Breast epithelium (tissue), 3 donors: ENCODE measurements around the gene SPATA19.

Experiments used
- POLR2A ChIP-seq: fragments of 450-650 bp; IDR thresholded peaks from one replicate; pipeline ENCODE4 v1.6.1; 2016; ENCODE audit warnings: antibody characterized with exemption, mild to moderate bottlenecking, moderate library complexity
- POLR2AphosphoS5 ChIP-seq, 3 donors: sonication (generic); formaldehyde crosslinking; IDR thresholded peaks; one replicate each; pipeline ENCODE4 v1.6.1; 2017; ENCODE audit warnings: antibody characterized with exemption in 3 of 3
- TF ChIP-seq, protein P1 (sequence below), 3 donors: fragments of 450-650 bp; IDR thresholded peaks; one replicate each; pipeline ENCODE4 v1.5.1; 2016 to 2017; ENCODE audit warnings: antibody characterized with exemption in 3 of 3, mild to moderate bottlenecking in 3 of 3, moderate library complexity in 3 of 3

- TF ChIP-seq, protein P1, sequence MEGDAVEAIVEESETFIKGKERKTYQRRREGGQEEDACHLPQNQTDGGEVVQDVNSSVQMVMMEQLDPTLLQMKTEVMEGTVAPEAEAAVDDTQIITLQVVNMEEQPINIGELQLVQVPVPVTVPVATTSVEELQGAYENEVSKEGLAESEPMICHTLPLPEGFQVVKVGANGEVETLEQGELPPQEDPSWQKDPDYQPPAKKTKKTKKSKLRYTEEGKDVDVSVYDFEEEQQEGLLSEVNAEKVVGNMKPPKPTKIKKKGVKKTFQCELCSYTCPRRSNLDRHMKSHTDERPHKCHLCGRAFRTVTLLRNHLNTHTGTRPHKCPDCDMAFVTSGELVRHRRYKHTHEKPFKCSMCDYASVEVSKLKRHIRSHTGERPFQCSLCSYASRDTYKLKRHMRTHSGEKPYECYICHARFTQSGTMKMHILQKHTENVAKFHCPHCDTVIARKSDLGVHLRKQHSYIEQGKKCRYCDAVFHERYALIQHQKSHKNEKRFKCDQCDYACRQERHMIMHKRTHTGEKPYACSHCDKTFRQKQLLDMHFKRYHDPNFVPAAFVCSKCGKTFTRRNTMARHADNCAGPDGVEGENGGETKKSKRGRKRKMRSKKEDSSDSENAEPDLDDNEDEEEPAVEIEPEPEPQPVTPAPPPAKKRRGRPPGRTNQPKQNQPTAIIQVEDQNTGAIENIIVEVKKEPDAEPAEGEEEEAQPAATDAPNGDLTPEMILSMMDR (IDR thresholded peaks at IDR 0.05), result no peak
- TF ChIP-seq POLR2A (no peak), POLR2AphosphoS5 (IDR thresholded peaks at IDR 0.05) (no peak)
Measured at GRCh38 chr11:133865466-133865865, 20.2 kb upstream of the SPATA19 start.
